Prostate gland (tissue), 2 donors: ENCODE results near the gene TBX3.

Source experiments
- POLR2A ChIP-seq: fragments of 450-650 bp; IDR thresholded peaks from one replicate; pipeline ENCODE4 v1.6.1; 2016; ENCODE audit warnings: antibody characterized with exemption, mild to moderate bottlenecking
- POLR2AphosphoS5 ChIP-seq: sonication (generic); formaldehyde crosslinking; IDR thresholded peaks from one replicate; pipeline ENCODE4 v1.6.1; 2017; ENCODE audit warnings: antibody characterized with exemption
- TF ChIP-seq, protein P1 (sequence below), 4 experiments: fragments of 200-600 bp in 2 of 4; fragments of 450-650 bp in 2 of 4; sonication (generic) in 2 of 4; IDR thresholded peaks; 1 replicate in 3 of 4; 2 replicates in 1 of 4; pipeline ENCODE4 v1.5.1; 2016 to 2019; ENCODE audit warnings: antibody characterized with exemption in 4 of 4, mild to moderate bottlenecking in 2 of 4, moderate library complexity in 2 of 4

DNA sequence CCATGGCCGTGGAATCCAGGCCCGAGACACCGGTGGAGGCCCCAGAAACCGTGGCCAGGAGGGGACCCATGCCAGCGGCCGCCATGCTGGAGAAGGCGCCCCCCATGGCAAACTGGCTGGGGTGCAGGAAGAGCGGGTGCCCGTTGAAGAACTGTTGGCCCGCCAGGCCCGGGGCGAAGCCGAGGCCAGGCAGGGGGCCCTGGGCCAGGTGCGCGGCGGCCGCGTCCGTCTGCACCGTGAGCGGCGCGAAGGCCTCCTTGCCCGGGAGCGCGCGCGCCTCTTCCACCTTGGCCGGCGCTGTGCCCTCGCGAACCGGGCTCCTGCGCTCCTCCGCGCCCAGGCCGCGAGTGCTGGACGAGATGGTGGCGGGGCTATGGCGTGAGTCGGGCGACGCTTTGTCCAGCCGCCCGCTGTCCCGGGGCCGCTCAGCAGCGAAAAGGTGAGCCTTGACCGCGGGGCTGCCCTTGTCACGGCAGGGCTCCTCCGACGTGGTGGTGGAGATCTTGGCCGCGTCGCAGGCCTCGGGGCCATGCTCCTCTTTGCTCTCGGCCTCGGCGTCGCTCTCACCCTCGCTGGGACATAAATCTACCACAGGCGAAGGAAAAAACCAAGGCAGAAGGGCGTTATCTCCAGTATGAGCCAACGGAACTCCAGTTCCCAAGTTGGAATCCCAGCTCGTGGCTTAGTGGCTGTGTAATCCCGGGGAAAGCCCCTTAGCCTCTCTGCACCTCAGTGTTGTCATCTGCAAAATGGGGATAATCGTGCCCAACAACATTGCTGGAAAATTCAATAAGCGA lies 9.5 kb downstream of the TBX3 start:
- TF ChIP-seq, protein P1, sequence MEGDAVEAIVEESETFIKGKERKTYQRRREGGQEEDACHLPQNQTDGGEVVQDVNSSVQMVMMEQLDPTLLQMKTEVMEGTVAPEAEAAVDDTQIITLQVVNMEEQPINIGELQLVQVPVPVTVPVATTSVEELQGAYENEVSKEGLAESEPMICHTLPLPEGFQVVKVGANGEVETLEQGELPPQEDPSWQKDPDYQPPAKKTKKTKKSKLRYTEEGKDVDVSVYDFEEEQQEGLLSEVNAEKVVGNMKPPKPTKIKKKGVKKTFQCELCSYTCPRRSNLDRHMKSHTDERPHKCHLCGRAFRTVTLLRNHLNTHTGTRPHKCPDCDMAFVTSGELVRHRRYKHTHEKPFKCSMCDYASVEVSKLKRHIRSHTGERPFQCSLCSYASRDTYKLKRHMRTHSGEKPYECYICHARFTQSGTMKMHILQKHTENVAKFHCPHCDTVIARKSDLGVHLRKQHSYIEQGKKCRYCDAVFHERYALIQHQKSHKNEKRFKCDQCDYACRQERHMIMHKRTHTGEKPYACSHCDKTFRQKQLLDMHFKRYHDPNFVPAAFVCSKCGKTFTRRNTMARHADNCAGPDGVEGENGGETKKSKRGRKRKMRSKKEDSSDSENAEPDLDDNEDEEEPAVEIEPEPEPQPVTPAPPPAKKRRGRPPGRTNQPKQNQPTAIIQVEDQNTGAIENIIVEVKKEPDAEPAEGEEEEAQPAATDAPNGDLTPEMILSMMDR (IDR thresholded peaks at IDR 0.05): no peak
- TF ChIP-seq POLR2A: no peak
- peak; percentile 10 for TF ChIP-seq POLR2AphosphoS5
